Measurements from ENCODE around the gene LTN1. TPM values are rescaled to one million over a fixed set of nuclear protein-coding genes. Genes with fewer than 3 reads are reported as not detected.

The LTN1 gene
- total and polyA plus RNA-seq, 2 of the 13 experiments (the other 11 are each of a cell fraction or from before 2014, with no cell fraction given): 6.7 to 24.6 TPM

- TF ChIP-seq SNAPC4 (CRISPR knock-in tag; IDR thresholded peaks at IDR 0.05) (peak; percentile 88; the same call in 1 of the 2 replicates), ZNF496 (CRISPR knock-in tag; IDR thresholded peaks at IDR 0.05; ENCODE audit: insufficient replicate concordance) (peak; percentile 24)
These were observed 107.5 kb downstream of the LTN1 start (continued) for GRCh38 chr21:28884976-28885852.

- Histone ChIP-seq H3K36me3 (replicated peaks in 1 of 2; ENCODE audit: control insufficient read depth in 1 of 2, insufficient read depth in 2 of 2, low read length in 2 of 2) (peaks cover 0 to 12% of the 10 kb centered on the region in 2 experiments; a peak in 1 of 5 replicates), H3K4me3 (replicated peaks in 1 of 3; ENCODE audit: insufficient read depth in 1 of 3, low read depth in 2 of 3, low read length in 3 of 3) (peak overlapping the region; percentile 58 to 76 (median 65)), H2AFZ (ENCODE audit: low read length) (peak overlapping the region; percentile 35), H3K4me2 (ENCODE audit: low read depth, low read length) (peak overlapping the region; percentile 87), H3K4me1 (ENCODE audit: insufficient read depth, low read length) (peaks cover 19% of the 10 kb centered on the region), H4K20me1 (ENCODE audit: insufficient read depth, low read length) (no peaks in the 10 kb centered on the region), H3K27ac (ENCODE audit: extremely low read length, insufficient read depth, low read length) (peak overlapping the region; percentile 88), H3K27me3 (ENCODE audit: control insufficient read depth in 1 of 2, insufficient read depth in 2 of 2, low read length in 2 of 2) (no peaks in the 10 kb centered on the region; a peak in 2 of 5 replicates), H3K9ac (ENCODE audit: insufficient read depth, low read depth, low read length) (peak overlapping the region; percentile 81), H3K9me3 (ENCODE audit: low read length) (no peaks in the 10 kb centered on the region), H3K79me2 (ENCODE audit: insufficient read depth, low read length) (no peaks in the 10 kb centered on the region)
- intact Hi-C loops (cut with micrococcal nuclease; ENCODE audit: unreplicated experiment): loop anchor here (2.0 kb wide), 1 partner anchor 28 kb away; no protein-coding TSS in a partner anchor
- DNase-seq (ENCODE audit: low spot score) (no peak), FAIRE-seq (no peak), ATAC-seq (peak; percentile 53)
- in situ Hi-C loops (cut with HindIII; ENCODE audit: extremely low pct_ligation_motif_present, low pct_unique_long_range_greater_than_20kb): no loop called here
- POLR2A ChIA-PET: interaction anchor here (0.7 to 1.6 kb wide), 6 partner anchors 13 to 190 kb away, joined by 3 to 4 read pairs (median 3); partner anchors contain the start of genes CCT8 and RWDD2B
- WGBS (ENCODE audit: low lambda C conversion rate): 23% methylated on average over 3 of the region's 3 CpGs
- BruUV-seq (replicated peaks): no TSS peak
- TF ChIP-seq ZUFSP (CRISPR knock-in tag; IDR thresholded peaks at IDR 0.05; ENCODE audit: borderline replicate concordance) (no peak), CREB1 (IDR thresholded peaks at IDR 0.05) (no peak), CREB1 (CRISPR knock-in tag; IDR thresholded peaks at IDR 0.05) (0 out of 2 replicates have a peak, but pooled peaks have one; percentile 5)
- CTCF ChIA-PET (ENCODE audit: low intra/inter-chr PET ratio, low total read pairs): no interaction called here
These were observed 108.2 kb downstream of the LTN1 start for GRCh38 chr21:28884481-28884880.

Data from HepG2 (cell line).